HL-60/S4 treated with retinoic acid at 250 ng/mL for 4 days and 3 days (cell line): ENCODE results near the gene CCDC9B.

ENCODE experiments used
- in situ Hi-C: fragments of 300-500 bp; cut with MboI; formaldehyde crosslinking; loops from 2 replicates; pipeline ENCODE4 v1.7.0; 2022; ENCODE audit warnings: low sequenced_read_pairs

The CCDC9B gene

GRCh38 chr15:40331026-40331425 is 9.7 kb downstream of the CCDC9B start:
- in situ Hi-C loops: no loop called here

DNA sequence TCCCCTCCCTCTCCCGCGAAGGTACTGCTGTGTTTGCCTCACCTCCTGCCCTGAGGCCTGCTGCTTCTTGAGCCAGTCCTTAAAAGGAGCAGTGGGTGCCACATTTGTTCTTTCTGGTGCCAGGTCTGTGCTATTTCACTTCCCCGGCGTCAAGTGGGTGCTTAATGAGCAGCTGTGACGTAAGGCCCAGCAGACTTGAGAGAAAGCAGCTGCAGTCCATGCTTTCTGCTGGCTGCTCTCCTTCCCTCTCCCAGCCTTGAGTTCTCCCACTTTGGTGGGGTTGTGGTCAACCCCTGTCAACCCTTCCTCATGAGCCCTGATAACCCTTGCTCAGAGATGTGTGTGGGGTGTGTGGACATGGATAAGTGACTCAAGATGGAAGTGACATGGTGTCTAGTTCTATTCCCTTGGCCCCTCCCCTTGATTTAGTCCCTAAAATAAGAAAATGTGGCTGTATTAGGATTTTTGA is 10.3 kb downstream of the CCDC9B start:
- in situ Hi-C loops: no loop called here

DNA sequence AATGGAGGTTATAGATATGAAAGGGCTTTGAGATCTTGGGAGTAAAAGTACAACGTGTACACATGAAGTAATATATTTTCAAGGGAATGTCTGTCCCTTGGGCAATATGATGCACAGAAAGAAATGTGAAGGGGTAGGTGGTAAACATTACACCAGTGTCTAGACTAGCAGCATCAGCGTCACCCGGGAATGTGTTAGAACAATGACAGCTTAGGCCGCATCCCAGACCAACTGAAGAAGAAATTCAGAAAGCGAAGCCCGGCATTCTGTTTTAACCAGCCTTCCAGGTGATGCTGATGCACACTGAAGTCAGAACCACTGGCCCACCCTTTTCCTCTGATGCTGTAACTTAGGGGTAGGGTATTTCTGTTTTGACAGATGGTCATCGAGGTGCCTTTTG is 10.9 kb downstream of the CCDC9B start:
- in situ Hi-C loops: no loop called here

DNA sequence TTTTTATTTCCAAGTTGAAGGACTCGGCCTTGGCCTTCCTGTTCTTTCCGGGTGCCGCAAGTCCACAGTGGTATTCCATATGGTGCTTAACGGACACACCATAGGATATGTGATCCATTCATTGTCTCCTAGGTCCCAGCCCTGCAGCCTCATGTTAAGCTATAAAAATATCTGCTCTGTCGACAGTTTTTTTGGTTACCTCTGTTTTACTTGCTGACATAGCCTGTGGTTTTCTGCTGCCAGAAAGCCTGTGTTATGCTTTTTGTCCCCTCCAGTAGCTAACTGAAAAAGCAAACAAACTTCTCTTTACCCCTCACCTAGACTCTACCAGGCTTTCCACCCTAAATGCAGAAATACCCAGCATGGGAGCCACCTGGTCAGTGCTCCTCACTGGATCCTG is 12.0 kb downstream of the CCDC9B start:
- in situ Hi-C loops: no loop called here

- in situ Hi-C loops: no loop called here
Measured at GRCh38 chr15:40328176-40328575, 12.6 kb downstream of the CCDC9B start.

GRCh38 chr15:40327457-40327856 is 13.3 kb downstream of the CCDC9B start:
- in situ Hi-C loops: no loop called here

GRCh38 chr15:40325700-40326099 is 15.0 kb downstream of the CCDC9B start:
- in situ Hi-C loops: no loop called here

- in situ Hi-C loops: no loop called here
Measured at GRCh38 chr15:40325188-40325587, 15.6 kb downstream of the CCDC9B start.

- in situ Hi-C loops: no loop called here
Measured at GRCh38 chr15:40323953-40324937, 16.5 kb downstream of the CCDC9B start.

GRCh38 chr15:40323239-40323952 is 17.3 kb downstream of the CCDC9B start, which contains the start of gene INAFM2:
Gene INAFM2 (plus strand): TSS chr15:40323692. CDS start chr15:40324056, 364 bp downstream.
- in situ Hi-C loops: no loop called here

DNA sequence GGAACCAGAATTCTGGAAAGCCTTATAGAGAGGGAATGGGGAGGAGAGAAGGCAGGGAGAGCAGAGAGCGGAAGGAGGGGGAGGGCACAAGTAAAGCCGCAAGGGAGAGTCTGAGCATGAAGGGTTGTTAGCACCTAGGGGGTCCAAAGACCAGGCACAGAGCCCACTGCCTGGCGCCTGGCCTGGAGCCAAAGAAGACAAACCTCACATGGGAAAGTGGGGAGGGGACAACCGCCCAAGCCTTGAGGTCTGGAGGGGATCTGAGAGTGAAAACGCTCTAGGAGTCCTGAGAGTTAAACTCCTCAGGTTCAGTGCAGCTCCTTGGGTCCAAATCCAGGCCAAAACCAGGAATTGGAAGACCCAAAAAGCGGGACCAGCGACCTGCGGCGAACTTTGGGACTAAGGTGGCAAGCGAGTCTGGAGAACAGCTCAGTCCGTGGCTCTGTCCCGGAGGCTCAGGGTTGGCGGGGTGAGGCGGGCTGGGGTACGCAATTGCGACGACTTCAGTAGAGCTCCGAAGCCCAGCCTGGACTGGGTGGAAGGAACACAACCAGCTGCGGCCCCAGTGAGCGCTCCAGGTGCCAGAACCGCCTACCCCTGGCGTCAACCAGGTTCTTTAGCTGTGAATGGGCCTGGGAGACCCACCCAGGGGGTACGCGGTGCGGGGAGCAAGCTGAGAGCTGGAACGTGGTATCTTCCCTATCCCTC is 18.1 kb downstream of the CCDC9B start:
- in situ Hi-C loops: no loop called here

- in situ Hi-C loops: no loop called here
Measured at GRCh38 chr15:40320931-40321371, 19.8 kb downstream of the CCDC9B start.

DNA sequence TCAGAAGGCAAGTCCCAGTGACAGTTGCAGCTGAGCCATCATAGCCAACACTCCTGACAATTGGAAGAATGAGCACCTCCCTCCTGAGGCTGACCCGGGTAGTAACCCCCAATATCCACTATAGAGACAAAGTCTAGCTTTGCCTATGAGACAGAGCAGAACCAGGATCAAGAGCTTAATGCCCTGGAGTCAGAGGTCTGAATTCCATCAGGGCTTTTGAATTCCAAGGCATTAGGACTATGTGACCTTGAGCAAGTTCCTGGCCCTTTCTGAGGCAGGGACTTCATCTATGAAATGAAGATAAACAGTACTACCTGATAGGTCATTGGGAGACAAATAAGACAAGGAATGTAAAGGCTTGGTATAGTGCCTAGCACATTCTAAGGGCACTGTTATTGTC is 20.3 kb downstream of the CCDC9B start:
- in situ Hi-C loops: no loop called here

DNA sequence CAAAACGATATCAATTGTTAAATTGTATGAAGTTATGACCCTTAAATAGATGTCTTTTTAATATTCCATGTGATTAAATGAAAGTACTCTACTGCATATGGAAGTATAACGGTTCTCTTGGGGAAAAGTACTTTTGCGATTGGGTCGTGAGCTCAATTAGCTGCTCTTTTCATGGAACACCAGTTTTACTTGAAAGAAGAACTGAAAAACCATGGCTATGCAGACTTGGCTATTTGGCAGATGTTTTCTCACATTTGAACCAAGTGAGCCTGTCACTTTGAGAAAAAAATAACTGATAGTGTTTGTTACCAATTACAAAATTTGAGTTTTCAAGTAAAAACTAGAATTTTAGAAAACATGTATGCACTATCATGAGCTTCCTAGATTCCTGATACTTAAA is 23.2 kb downstream of the CCDC9B start:
- in situ Hi-C loops: no loop called here

DNA sequence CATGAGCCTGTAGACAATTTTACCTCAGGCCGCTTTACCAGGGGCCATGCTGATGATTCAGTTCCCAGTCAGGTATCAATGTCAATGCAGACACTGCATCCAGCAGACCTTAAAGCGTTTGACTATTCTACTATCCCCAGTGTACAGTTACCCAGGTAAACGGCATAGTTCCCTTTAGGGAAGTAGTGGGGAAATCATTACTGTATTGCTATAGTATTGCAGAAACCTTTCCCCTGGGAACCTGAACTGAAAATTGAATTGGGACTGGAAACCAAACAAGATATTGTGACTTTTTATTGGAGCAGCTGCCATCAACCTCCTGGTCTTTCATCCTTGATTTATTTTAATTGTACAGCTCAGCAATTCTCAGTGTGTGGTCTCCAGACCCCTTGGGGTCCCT is 23.8 kb downstream of the CCDC9B start:
- in situ Hi-C loops: no loop called here

- in situ Hi-C loops: no loop called here
Measured at GRCh38 chr15:40314723-40315276, 25.9 kb downstream of the CCDC9B start.

DNA sequence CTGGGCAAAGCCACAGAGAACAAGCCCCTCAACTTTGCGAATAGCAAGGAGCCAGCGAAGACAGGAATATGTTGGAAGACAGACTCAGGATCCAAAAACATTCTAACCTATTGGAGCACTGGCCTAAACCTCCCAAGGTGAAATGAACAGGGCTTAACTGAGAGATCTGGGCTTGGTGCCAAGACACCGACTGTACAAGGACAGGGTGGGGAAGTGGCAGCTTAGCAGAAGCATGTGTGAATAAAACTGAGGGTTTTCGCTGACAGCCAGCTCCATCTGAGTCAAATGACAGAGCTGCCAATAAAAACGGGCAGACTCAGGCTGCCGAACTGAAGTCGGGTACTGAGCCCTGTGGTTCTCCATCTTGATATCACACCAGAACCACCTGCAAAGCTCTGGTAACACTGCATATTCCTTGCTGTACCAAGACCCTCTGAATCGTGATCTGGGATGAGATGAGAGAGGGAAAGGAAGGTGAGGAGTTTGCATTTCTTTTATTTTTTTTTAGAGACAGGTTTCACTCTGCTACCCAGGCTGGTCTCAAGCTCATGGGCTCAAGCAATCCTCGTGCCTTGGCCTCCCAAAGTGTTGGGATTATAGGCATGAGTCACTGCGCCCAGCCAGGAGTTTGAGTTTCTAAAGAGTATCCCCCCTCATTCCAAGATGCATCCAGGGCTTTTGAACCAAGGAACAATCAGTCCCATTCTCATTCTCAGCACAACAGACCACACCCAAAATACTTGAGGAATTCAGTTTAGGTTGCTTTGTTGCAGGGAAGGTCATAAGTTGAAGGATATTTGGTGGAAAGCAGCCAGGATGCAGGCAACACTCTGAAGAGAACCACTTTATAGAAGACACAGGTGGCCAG is 27.0 kb downstream of the CCDC9B start:
- in situ Hi-C loops: no loop called here

GRCh38 chr15:40312370-40313158 is 28.2 kb downstream of the CCDC9B start:
- in situ Hi-C loops: no loop called here

- in situ Hi-C loops: no loop called here
Measured at GRCh38 chr15:40310993-40311392, 29.7 kb downstream of the CCDC9B start.
